Measurements from ENCODE around the gene PIK3CD. TPM values are rescaled to one million over a fixed set of nuclear protein-coding genes. Genes with fewer than 3 reads are reported as not detected.
A peak's percentile ranks its signal among the peaks of the same experiment; 100 is the strongest.

Gene PIK3CD
- total and polyA plus RNA-seq, 10 donors = 26.8 to 186 (median 100.0) TPM

GRCh38 chr1:9726406-9726805 lies 74.9 kb downstream of the PIK3CD start:
- H3K36me3 ChIP-seq = peaks cover 10 to 100% (median 99%) of the 10 kb centered on the region in 6 donors
- TF ChIP-seq CTCF (IDR thresholded peaks at IDR 0.05 in 8 of 11, conservative IDR thresholded peaks at IDR 0.05 in 3 of 11) = no peak
- no peak overlapping the region for H3K4me3 ChIP-seq
- no peak for DNase-seq
- peaks cover 0 to 10% (median 7%) of the 10 kb centered on the region in 8 donors for H3K9me3 ChIP-seq
- intact Hi-C loops (cut with DNase I; ENCODE audit: low total_unique reads) = loop anchor here (5.0 to 10.0 kb wide), 2 partner anchors 99 to 138 kb away; no protein-coding TSS in a partner anchor
- 91 to 97% (median 95%) methylated on average over 6 of the region's 6 CpGs for WGBS, 5 donors
- H3K27me3 ChIP-seq (replicated peaks in 1 of 7) = peaks cover 0 to 1% (median 0%) of the 10 kb centered on the region in 7 donors
- H3K4me1 ChIP-seq = peaks cover 0 to 76% (median 30%) of the 10 kb centered on the region in 6 donors
- H3K27ac ChIP-seq = peak overlapping the region in 1 of 8 donors; percentile 8

GRCh38 chr1:9726905-9727595 lies 75.5 kb downstream of the PIK3CD start:
- peaks cover 0 to 76% (median 26%) of the 10 kb centered on the region in 6 donors for H3K4me1 ChIP-seq
- H3K27ac ChIP-seq = peak overlapping the region in 1 of 8 donors; percentile 8
- TF ChIP-seq POLR2A (IDR thresholded peaks at IDR 0.05) (no peak), POLR2AphosphoS5 (IDR thresholded peaks at IDR 0.05) (peak in 2 of 3 donors; percentile 32 to 75), CTCF (IDR thresholded peaks at IDR 0.05 in 8 of 11, conservative IDR thresholded peaks at IDR 0.05 in 3 of 11) (no peak)
- H3K4me3 ChIP-seq = no peak overlapping the region
- DNase-seq = no peak
- H3K9me3 ChIP-seq = peaks cover 0 to 10% (median 7%) of the 10 kb centered on the region in 8 donors
- no peaks in the 10 kb centered on the region for H3K27me3 ChIP-seq (replicated peaks in 1 of 7)
- H3K36me3 ChIP-seq = peaks cover 7 to 100% (median 99%) of the 10 kb centered on the region in 6 donors
- 84 to 91% (median 87%) methylated on average over 25 of the region's 25 CpGs for WGBS, 5 donors
- intact Hi-C loops (cut with DNase I; ENCODE audit: low total_unique reads) = loop anchor here (5.0 to 10.0 kb wide), 2 partner anchors 100 to 138 kb away; no protein-coding TSS in a partner anchor

- intact Hi-C loops (cut with DNase I; ENCODE audit: low total_unique reads) = loop anchor here (5.0 to 10.0 kb wide), 2 partner anchors 101 to 136 kb away; no protein-coding TSS in a partner anchor
- H3K4me1 ChIP-seq = peaks cover 0 to 86% (median 35%) of the 10 kb centered on the region in 6 donors
- peak overlapping the region in 7 of 8 donors; percentile 34 to 84 (median 51) for H3K27ac ChIP-seq
- no peaks in the 10 kb centered on the region for H3K27me3 ChIP-seq (replicated peaks in 1 of 7)
- H3K9me3 ChIP-seq = peaks cover 0 to under 1% (median 0%) of the 10 kb centered on the region in 8 donors
- 72 to 76% (median 74%) methylated on average over 28 to 33 of the region's 33 CpGs for WGBS, 5 donors
- peaks cover 2 to 100% (median 99%) of the 10 kb centered on the region in 6 donors for H3K36me3 ChIP-seq
- peak; percentile 74 for DNase-seq
- no peak overlapping the region for H3K4me3 ChIP-seq
- TF ChIP-seq POLR2A (IDR thresholded peaks at IDR 0.05) (no peak), POLR2AphosphoS5 (IDR thresholded peaks at IDR 0.05) (peak; percentile 11 to 50 (median 25)), CTCF (IDR thresholded peaks at IDR 0.05 in 8 of 11, conservative IDR thresholded peaks at IDR 0.05 in 3 of 11) (no peak)
Observed at GRCh38 chr1:9728451-9729295, 77.1 kb downstream of the PIK3CD start.
